Esophagus (tissue), 2 donors: ENCODE measurements around the gene GALK1. TPM values are rescaled to one million over a fixed set of nuclear protein-coding genes. Genes with fewer than 3 reads are reported as not detected.

Source experiments
- H3K27ac ChIP-seq, 2 donors: one replicate each; pipeline ENCODE4 v1.5.1; 2013; ENCODE audit warnings: low read depth in 2 of 2, mild to moderate bottlenecking in 2 of 2, inconsistent platforms in 1 of 2, low read length in 1 of 2, moderate library complexity in 1 of 2
- H3K27me3 ChIP-seq, 2 donors: one replicate each; pipeline ENCODE4 v1.6.1; 2013; ENCODE audit warnings: low read length in 2 of 2, control low read depth in 1 of 2, mild to moderate bottlenecking in 1 of 2; ENCODE audit not compliant: insufficient read depth in 2 of 2, control insufficient read depth in 1 of 2
- H3K36me3 ChIP-seq, 2 donors: one replicate each; pipeline ENCODE4 v1.6.1; 2013; ENCODE audit warnings: low read length in 1 of 2; ENCODE audit not compliant: control insufficient read depth in 2 of 2, insufficient read depth in 2 of 2
- H3K4me1 ChIP-seq, 2 donors: one replicate each; pipeline ENCODE4 v1.6.1; 2013; ENCODE audit warnings: low read length in 1 of 2; ENCODE audit not compliant: control insufficient read depth in 2 of 2, insufficient read depth in 2 of 2
- H3K4me3 ChIP-seq, 2 donors: one replicate each; pipeline ENCODE4 v1.5.1; 2013; ENCODE audit warnings: low read length in 2 of 2, mild to moderate bottlenecking in 2 of 2, low read depth in 1 of 2, moderate library complexity in 1 of 2
- H3K9me3 ChIP-seq, 2 donors: one replicate each; pipeline ENCODE4 v1.6.1; 2013; ENCODE audit warnings: mild to moderate bottlenecking in 2 of 2, low read depth in 1 of 2, low read length in 1 of 2, moderate library complexity in 1 of 2; ENCODE audit not compliant: control insufficient read depth in 2 of 2, insufficient read depth in 1 of 2
- WGBS, 2 donors: extraction: QIAGEN DNeasy Blood & Tissue Kit; methylation state at CpG; one replicate each; pipeline ENCODE4 v1.1.7; 2013; 5-methylcytosine and 5-hydroxymethylcytosine counted together
- polyA plus RNA-seq, 2 donors: library from polyadenylated mRNA; stranded (reverse); fragments of 200-250 nt; gene quantifications; one replicate each; pipeline ENCODE4 v1.2.3, GENCODE V29; 2013
- donor health status: healthy with polysubstance abuse.
- donor health status: Bipolar disorder and iron deficiency.

The GALK1 gene
- polyA plus RNA-seq, 2 donors = 27.9 to 29.5 TPM

DNA sequence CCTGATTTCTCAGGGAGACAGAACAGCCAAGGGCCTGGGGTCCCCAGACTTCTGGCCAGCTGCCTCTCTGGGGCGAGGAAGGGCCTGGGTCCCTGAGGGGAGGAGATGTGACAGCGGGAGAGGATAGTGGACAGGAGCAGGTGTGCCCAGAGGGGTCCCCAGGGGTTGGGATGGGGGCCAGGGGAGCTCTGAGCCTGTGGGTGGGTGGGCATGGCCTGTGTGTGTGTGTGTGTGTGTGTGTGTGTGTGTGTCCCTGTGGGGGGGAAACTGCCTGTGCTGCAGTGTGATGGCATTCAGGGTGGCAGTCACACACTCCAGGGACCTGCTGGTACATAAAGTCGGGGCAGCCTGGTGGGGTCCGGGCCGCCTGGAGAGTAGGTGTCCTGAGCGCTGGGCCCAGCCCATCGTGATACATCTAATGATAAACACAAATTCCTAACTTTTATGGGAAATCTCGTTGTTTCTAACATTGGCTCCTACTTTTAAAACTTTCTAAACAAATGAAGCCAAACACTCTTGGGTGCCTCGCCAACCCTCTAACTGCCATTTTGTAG is 42.4 kb downstream of the GALK1 start:
- Histone ChIP-seq H3K9me3 (peaks cover 0 to 6% of the 10 kb centered on the region in 2 donors), H3K27me3 (no peaks in the 10 kb centered on the region), H3K27ac (peak overlapping the region; percentile 75 to 93)

DNA sequence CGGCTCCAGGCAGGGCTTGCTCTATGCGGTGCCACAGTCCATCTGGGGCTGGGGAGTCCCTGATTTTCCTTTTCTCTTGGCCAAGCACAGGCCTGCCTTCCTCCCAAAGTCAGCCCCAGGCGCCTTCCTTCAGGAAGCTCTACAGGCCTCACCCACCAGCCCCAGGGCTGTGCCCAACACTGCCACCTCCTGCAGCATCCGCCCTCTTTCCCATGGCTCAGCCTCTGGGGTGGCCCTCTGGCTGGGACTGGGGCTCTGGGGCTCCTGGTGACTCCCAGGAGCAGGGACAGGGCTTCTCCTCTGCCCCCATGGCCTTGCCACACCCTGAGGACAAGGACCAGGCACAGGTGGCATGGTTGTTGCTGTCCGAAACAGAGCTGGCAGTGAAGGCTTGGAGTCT is 42.9 kb downstream of the GALK1 start:
- H3K36me3 ChIP-seq = peaks cover 0 to 19% of the 10 kb centered on the region in 2 donors
- 40 to 57% methylated on average over 5 of the region's 5 CpGs for WGBS, 2 donors
- peak overlapping the region; percentile 75 to 93 for H3K27ac ChIP-seq
- H3K4me1 ChIP-seq = peaks cover 0 to 31% of the 10 kb centered on the region in 2 donors
- peaks cover 0 to 6% of the 10 kb centered on the region in 2 donors for H3K9me3 ChIP-seq
- H3K4me3 ChIP-seq = peak overlapping the region; percentile 51 to 87
- H3K27me3 ChIP-seq = no peaks in the 10 kb centered on the region

More for the DNA sequence above, 42.4 kb downstream of the GALK1 start:
- WGBS, 2 donors = 51 to 60% methylated on average over 9 of the region's 9 CpGs
- H3K4me3 ChIP-seq = peak overlapping the region; percentile 51 to 87
- H3K4me1 ChIP-seq = peaks cover 0 to 31% of the 10 kb centered on the region in 2 donors
- H3K36me3 ChIP-seq = peaks cover 0 to 23% of the 10 kb centered on the region in 2 donors

DNA sequence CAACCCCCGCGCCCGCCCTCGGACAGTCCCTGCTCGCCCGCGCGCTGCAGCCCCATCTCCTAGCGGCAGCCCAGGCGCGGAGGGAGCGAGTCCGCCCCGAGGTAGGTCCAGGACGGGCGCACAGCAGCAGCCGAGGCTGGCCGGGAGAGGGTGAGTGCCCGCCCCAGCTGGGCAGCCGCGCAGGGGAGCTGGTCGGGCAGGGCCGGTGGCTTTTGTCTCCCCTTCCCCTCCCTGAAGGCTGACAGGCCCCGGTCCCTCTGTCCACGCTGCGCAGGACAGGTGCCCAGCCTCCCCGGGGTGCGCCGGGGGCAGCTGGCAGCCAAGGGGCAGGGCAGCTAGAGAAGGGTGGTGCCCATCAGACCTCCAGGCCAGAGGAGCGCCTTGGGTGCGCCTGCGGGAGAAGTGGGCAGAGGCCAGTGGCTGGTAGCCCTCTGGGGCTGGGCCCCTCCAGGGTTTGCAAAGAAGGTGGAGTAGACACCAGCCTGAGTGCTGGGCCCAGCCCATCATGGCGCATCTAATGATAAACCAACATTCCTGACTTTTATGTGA is 43.5 kb downstream of the GALK1 start:
- Histone ChIP-seq H3K4me3 (peak overlapping the region; percentile 51 to 87), H3K4me1 (peaks cover 0 to 31% of the 10 kb centered on the region in 2 donors), H3K36me3 (peaks cover 0 to 19% of the 10 kb centered on the region in 2 donors), H3K27ac (peak overlapping the region; percentile 75 to 93), H3K9me3 (peaks cover 0 to 6% of the 10 kb centered on the region in 2 donors), H3K27me3 (no peaks in the 10 kb centered on the region)
- 11 to 16% methylated on average over 30 to 33 of the region's 33 CpGs for WGBS, 2 donors

- H3K4me1 ChIP-seq = peaks cover 0 to 31% of the 10 kb centered on the region in 2 donors
Observed at GRCh38 chr17:75720656-75721462, 44.1 kb downstream of the GALK1 start, which contains the start of gene ITGB4. Gene ITGB4 (plus strand): TSS chr17:75721459. CDS start chr17:75724704, 3,245 bp downstream.

DNA sequence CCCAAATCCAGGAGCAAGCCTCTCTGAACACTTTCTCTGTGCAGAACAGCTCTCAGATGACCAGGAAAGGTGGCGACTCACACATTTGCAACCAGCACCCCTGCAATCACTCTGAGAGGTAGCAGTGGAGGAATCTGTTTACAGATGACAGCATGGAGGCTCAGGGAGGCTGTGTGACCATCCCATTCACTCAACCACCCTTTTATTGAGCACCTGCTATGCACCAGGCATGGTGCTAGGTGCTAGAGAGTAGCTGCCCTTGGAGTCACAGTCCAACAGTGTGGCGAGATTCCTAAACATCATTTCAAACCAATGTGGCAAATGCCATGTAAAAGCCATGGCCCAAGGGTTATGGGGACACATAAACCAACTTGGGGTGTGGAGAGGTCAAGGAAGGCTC is 45.3 kb downstream of the GALK1 start:
- no peaks in the 10 kb centered on the region for H3K27me3 ChIP-seq
- WGBS, 2 donors = 97 to 98% methylated on average over 2 of the region's 2 CpGs
- no peak overlapping the region for H3K27ac ChIP-seq
- peaks cover 0 to 30% of the 10 kb centered on the region in 2 donors for H3K4me1 ChIP-seq
- H3K36me3 ChIP-seq = peaks cover 0 to 10% of the 10 kb centered on the region in 2 donors
- peaks cover 0 to 6% of the 10 kb centered on the region in 2 donors for H3K9me3 ChIP-seq
- no peak overlapping the region for H3K4me3 ChIP-seq

More at GRCh38 chr17:75720656-75721462, 44.1 kb downstream of the GALK1 start, which contains the start of gene ITGB4:
- H3K9me3 ChIP-seq = peaks cover 0 to 6% of the 10 kb centered on the region in 2 donors
- H3K36me3 ChIP-seq = peaks cover 0 to 19% of the 10 kb centered on the region in 2 donors
- H3K4me3 ChIP-seq = peak within 1 kb of the TSS; percentile 51 to 87
- H3K27me3 ChIP-seq = no peaks in the 10 kb centered on the region
- peak within 1 kb of the TSS; percentile 79 to 93 for H3K27ac ChIP-seq
- WGBS, 2 donors = 1 to 3% methylated on average over 34 to 70 of the region's 70 CpGs

GRCh38 chr17:75712446-75712845 is 52.5 kb downstream of the GALK1 start:
- no peak overlapping the region for H3K4me3 ChIP-seq
- no peak overlapping the region for H3K27ac ChIP-seq
- H3K9me3 ChIP-seq = no peaks in the 10 kb centered on the region
- WGBS, 2 donors = 53 to 64% methylated on average over 2 of the region's 2 CpGs
- peaks cover 2% of the 10 kb centered on the region in 2 donors for H3K36me3 ChIP-seq
- H3K27me3 ChIP-seq = no peaks in the 10 kb centered on the region
- H3K4me1 ChIP-seq = no peaks in the 10 kb centered on the region

Other genes starting within 250 kb of the GALK1 start
- 10 to 100 TPM in 1 of 2 donors, 1 to 10 TPM in 1; 6.3 to 10.5 TPM for gene CASKIN2, start 249.7 kb downstream of the GALK1 start, polyA plus RNA-seq
- gene TSEN54, start 248.7 kb downstream of the GALK1 start, polyA plus RNA-seq = 10 to 100 TPM; 25.1 to 31.5 TPM
- 100 to 1,000 TPM in 1 of 2 donors, 10 to 100 TPM in 1; 71.6 to 139 TPM for gene LLGL2, start 239.5 kb downstream of the GALK1 start, polyA plus RNA-seq
- 10 to 100 TPM; 27.8 to 89.5 TPM for gene MYO15B, start 177.4 kb downstream of the GALK1 start, polyA plus RNA-seq
- 10 to 100 TPM; 33.9 to 37.3 TPM for gene SMIM5, start 131.8 kb downstream of the GALK1 start, polyA plus RNA-seq
- gene RECQL5, start 98.0 kb downstream of the GALK1 start, polyA plus RNA-seq = 100 to 1,000 TPM in 1 of 2 donors, 10 to 100 TPM in 1; 46.9 to 136 TPM
- gene SAP30BP, start 97.9 kb downstream of the GALK1 start, polyA plus RNA-seq = 10 to 100 TPM; 63.4 to 68.4 TPM
- gene ITGB4, start 43.7 kb downstream of the GALK1 start, polyA plus RNA-seq = 10 to 100 TPM; 48.4 to 63.2 TPM
- 10 to 100 TPM; 18.2 to 26.3 TPM for gene UNK, start 19.6 kb upstream of the GALK1 start, polyA plus RNA-seq
- 10 to 100 TPM; 21.0 to 22.4 TPM for gene UNC13D, start 79.2 kb upstream of the GALK1 start, polyA plus RNA-seq
- 10 to 100 TPM; 65.1 to 65.9 TPM for gene WBP2, start 90.1 kb upstream of the GALK1 start, polyA plus RNA-seq
- 10 to 100 TPM; 20.4 to 21.7 TPM for gene TRIM47, start 113.4 kb upstream of the GALK1 start, polyA plus RNA-seq
- 10 to 100 TPM in 1 of 2 donors, 1 to 10 TPM in 1; 9.8 to 19.8 TPM for gene TRIM65, start 131.8 kb upstream of the GALK1 start, polyA plus RNA-seq
- gene MRPL38, start 139.7 kb upstream of the GALK1 start, polyA plus RNA-seq = 10 to 100 TPM; 51.7 to 65.8 TPM
- 10 to 100 TPM in 1 of 2 donors, 1 to 10 TPM in 1; 8.7 to 33.7 TPM for gene FBF1, start 175.8 kb upstream of the GALK1 start, polyA plus RNA-seq
- 10 to 100 TPM; 22.7 to 37.4 TPM for gene ACOX1, start 214.0 kb upstream of the GALK1 start, polyA plus RNA-seq
- 10 to 100 TPM; 42.7 to 43.7 TPM for gene TEN1, start 214.0 kb upstream of the GALK1 start, polyA plus RNA-seq
- gene CDK3, start 235.7 kb upstream of the GALK1 start, polyA plus RNA-seq = 10 to 100 TPM in 1 of 2 donors, 1 to 10 TPM in 1; 6.5 to 16.2 TPM